Endothelial cell of umbilical vein (primary cell): ENCODE results near the gene BCAS3.

Source experiments
- CTCF ChIP-seq, 2 donors: IDR thresholded peaks; 1 replicate in 1 of 2; 2 replicates in 1 of 2; pipeline ENCODE4 v1.5.1; 2011; ENCODE audit warnings: low read length in 2 of 2, mild to moderate bottlenecking in 2 of 2, moderate library complexity in 2 of 2, control low read depth in 1 of 2, inconsistent platforms in 1 of 2, low read depth in 1 of 2; ENCODE audit not compliant: insufficient read depth in 1 of 2; ENCODE audit errors: extremely low read depth in 1 of 2
- FOS ChIP-seq: IDR thresholded peaks from 2 replicates; pipeline ENCODE4 v1.6.1; 2011; ENCODE audit warnings: mild to moderate bottlenecking, low read length, moderate library complexity, borderline replicate concordance; ENCODE audit not compliant: insufficient read depth

DNA sequence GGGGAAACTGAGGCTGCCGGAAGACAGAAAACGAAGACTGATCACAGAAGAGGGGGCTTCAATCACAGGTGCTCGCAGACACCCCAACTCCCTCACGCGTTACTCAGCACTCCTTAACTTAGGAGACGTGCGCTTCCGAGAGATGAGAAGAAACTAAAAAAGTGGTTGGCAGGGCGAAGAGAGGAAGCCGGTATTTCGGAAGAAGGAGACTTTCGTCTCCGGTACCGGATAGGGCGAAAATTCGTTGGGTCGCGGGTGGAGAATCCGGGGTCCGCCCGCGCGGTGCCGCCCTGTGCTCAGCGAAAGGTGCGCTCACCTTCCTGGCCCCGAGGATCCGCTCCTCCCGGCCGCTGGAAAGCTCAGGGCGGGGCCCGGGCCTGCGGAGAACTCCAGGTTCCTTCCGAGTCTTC is 721.1 kb downstream of the BCAS3 start:
- TF ChIP-seq CTCF (IDR thresholded peaks at IDR 0.05; ENCODE audit: extremely low read depth in 1 of 2, insufficient read depth in 1 of 2, low read depth in 1 of 2, low read length in 2 of 2) (no peak), FOS (no peak)
